ENCODE measurements around the gene EVA1C. TPM values are rescaled to one million over a fixed set of nuclear protein-coding genes. Genes with fewer than 3 reads are reported as not detected.
"Not testable (repeated sequence)": the region's sequence is repeated elsewhere in the genome, so short reads cannot be mapped to it uniquely, and the experiment has no call there.

The EVA1C gene
- total RNA-seq, 1 experiment from 2014 or later = not detected

- no peaks in the 10 kb centered on the region for H3K9me2 ChIP-seq (replicated peaks; ENCODE audit: insufficient read depth, low read length)
- no peaks in the 10 kb centered on the region for H3K36me3 ChIP-seq (ENCODE audit: insufficient read depth, low read length)
- H3K9ac ChIP-seq (ENCODE audit: low read length) = no peak overlapping the region
- no peaks in the 10 kb centered on the region for H3K4me1 ChIP-seq (ENCODE audit: low read length)
- H2AFZ ChIP-seq (ENCODE audit: low read length) = no peak overlapping the region
- DNase-seq = no peak
- H3K9me3 ChIP-seq (ENCODE audit: low read length) = no peaks in the 10 kb centered on the region
- H3K27ac ChIP-seq (ENCODE audit: low read length) = no peak overlapping the region
- no peak overlapping the region for H3K4me3 ChIP-seq (ENCODE audit: low read length)
- no peak overlapping the region for H3K4me2 ChIP-seq (ENCODE audit: low read depth, low read length, poor library complexity, severe bottlenecking)
- no peaks in the 10 kb centered on the region for H4K20me1 ChIP-seq (ENCODE audit: insufficient read depth, low read depth, low read length)
- no peaks in the 10 kb centered on the region for H3K79me2 ChIP-seq (ENCODE audit: low read length)
- H3K27me3 ChIP-seq (ENCODE audit: low read length) = no peaks in the 10 kb centered on the region
These were observed 111.0 kb downstream of the EVA1C start for GRCh38 chr21:32523463-32523862.

DNA sequence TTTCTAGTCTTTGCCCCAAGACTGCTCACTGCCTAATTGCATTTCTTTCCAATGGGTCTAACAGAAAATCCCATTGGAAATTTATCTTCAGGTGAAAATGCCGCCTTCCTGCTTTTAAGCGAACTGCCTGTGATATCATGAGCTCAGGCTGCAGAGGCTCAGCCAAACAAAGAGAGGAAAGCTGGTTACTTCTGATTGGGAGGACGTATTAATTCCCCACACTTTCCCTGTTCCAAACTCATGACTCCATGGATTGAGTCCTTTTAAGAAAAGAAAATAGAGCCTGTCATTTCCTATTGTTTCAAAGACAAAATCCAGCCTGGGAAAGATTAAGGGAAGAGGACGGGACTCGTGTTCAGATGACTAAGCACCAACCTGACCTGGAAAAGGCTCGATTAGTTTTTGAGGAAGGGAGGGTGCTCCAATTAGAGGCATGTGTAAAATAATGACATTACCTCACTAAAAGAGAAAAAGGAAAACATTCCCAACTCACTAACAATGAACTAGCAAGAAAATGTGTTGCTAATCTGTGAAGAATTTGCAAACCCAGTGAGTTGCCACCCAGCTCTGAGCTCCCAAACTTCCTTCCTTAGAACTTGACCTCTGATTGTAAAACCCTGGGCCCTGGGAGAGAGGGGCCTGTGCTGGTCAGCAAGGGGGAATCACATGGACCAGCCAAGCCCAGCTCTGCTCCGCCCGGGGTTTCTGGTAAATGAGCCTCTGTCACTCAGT, 111.6 kb downstream of the EVA1C start:
- H3K9ac ChIP-seq (ENCODE audit: low read length) = no peak overlapping the region
- H3K4me2 ChIP-seq (ENCODE audit: low read depth, low read length, poor library complexity, severe bottlenecking) = no peak overlapping the region
- H4K20me1 ChIP-seq (ENCODE audit: insufficient read depth, low read depth, low read length) = no peaks in the 10 kb centered on the region
- no peak overlapping the region for H3K4me3 ChIP-seq (ENCODE audit: low read length)
- no peaks in the 10 kb centered on the region for H3K9me3 ChIP-seq (ENCODE audit: low read length)
- no peaks in the 10 kb centered on the region for H3K79me2 ChIP-seq (ENCODE audit: low read length)
- no peaks in the 10 kb centered on the region for H3K36me3 ChIP-seq (ENCODE audit: insufficient read depth, low read length)
- no peak overlapping the region for H2AFZ ChIP-seq (ENCODE audit: low read length)
- H3K4me1 ChIP-seq (ENCODE audit: low read length) = no peaks in the 10 kb centered on the region
- H3K27me3 ChIP-seq (ENCODE audit: low read length) = no peaks in the 10 kb centered on the region
- no peak overlapping the region for H3K27ac ChIP-seq (ENCODE audit: low read length)
- DNase-seq = no peak
- no peaks in the 10 kb centered on the region for H3K9me2 ChIP-seq (replicated peaks; ENCODE audit: insufficient read depth, low read length)

DNA sequence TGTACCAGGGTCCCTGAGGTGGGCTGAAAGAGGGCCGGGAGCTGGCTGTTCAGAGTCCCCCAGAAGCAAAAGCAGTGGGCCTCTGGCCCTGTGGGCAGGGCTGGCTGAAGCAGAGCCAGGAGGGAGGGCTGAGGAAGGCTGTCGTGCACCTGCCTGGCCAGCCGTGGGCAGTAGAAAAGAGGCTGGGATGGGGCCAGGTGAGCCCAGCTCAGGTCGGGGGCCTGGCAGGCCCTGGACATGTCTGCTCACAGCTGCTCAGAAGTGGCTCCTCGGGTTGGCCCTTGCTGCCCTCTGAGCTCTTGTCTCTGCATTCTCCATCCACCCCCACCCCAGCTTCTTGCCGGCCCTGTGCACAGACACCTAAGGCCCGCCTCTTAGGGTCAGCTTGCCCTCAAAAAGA, 112.8 kb downstream of the EVA1C start:
- Histone ChIP-seq H2AFZ (ENCODE audit: low read length) (no peak overlapping the region), H3K79me2 (ENCODE audit: low read length) (no peaks in the 10 kb centered on the region), H4K20me1 (ENCODE audit: insufficient read depth, low read depth, low read length) (no peaks in the 10 kb centered on the region), H3K4me3 (ENCODE audit: low read length) (no peak overlapping the region), H3K27me3 (ENCODE audit: low read length) (no peaks in the 10 kb centered on the region), H3K9me2 (replicated peaks; ENCODE audit: insufficient read depth, low read length) (no peaks in the 10 kb centered on the region), H3K36me3 (ENCODE audit: insufficient read depth, low read length) (no peaks in the 10 kb centered on the region), H3K27ac (ENCODE audit: low read length) (no peak overlapping the region), H3K9ac (ENCODE audit: low read length) (no peak overlapping the region), H3K9me3 (ENCODE audit: low read length) (no peaks in the 10 kb centered on the region), H3K4me2 (ENCODE audit: low read depth, low read length, poor library complexity, severe bottlenecking) (no peak overlapping the region), H3K4me1 (ENCODE audit: low read length) (no peaks in the 10 kb centered on the region)
- no peak for DNase-seq

GRCh38 chr21:32529679-32530078, 117.2 kb downstream of the EVA1C start:
- Histone ChIP-seq H3K27me3 (ENCODE audit: low read length) (no peaks in the 10 kb centered on the region), H3K4me3 (ENCODE audit: low read length) (no peak overlapping the region), H3K36me3 (ENCODE audit: insufficient read depth, low read length) (no peaks in the 10 kb centered on the region), H3K9me2 (replicated peaks; ENCODE audit: insufficient read depth, low read length) (no peaks in the 10 kb centered on the region), H3K9me3 (ENCODE audit: low read length) (no peaks in the 10 kb centered on the region), H2AFZ (ENCODE audit: low read length) (no peak overlapping the region), H3K9ac (ENCODE audit: low read length) (no peak overlapping the region), H4K20me1 (ENCODE audit: insufficient read depth, low read depth, low read length) (no peaks in the 10 kb centered on the region), H3K4me2 (ENCODE audit: low read depth, low read length, poor library complexity, severe bottlenecking) (no peak overlapping the region), H3K79me2 (ENCODE audit: low read length) (no peaks in the 10 kb centered on the region), H3K27ac (ENCODE audit: low read length) (no peak overlapping the region), H3K4me1 (ENCODE audit: low read length) (no peaks in the 10 kb centered on the region)
- no peak for DNase-seq

DNA sequence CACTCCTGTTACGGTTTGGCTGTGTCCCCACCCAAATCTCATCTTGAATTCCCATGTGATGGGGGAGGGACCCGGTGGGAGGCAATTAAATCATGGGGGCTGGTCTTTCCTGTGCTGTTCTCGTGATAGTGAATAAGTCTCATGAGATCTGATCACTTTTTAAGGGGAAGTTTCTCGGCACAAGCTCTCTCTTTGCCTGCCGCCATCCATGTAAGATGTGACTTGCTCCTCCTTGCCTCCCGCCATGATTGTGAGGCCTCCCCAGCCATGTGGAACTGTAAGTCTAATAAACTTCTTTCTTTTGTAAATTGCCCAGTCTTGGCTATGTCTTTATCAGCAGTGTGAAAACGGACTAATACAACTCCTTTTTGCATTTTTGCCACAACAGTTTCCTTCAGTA, 118.3 kb downstream of the EVA1C start:
- H3K4me2 ChIP-seq (ENCODE audit: low read depth, low read length, poor library complexity, severe bottlenecking); DNase-seq; H3K27ac ChIP-seq (ENCODE audit: low read length): not testable (repeated sequence)

DNA sequence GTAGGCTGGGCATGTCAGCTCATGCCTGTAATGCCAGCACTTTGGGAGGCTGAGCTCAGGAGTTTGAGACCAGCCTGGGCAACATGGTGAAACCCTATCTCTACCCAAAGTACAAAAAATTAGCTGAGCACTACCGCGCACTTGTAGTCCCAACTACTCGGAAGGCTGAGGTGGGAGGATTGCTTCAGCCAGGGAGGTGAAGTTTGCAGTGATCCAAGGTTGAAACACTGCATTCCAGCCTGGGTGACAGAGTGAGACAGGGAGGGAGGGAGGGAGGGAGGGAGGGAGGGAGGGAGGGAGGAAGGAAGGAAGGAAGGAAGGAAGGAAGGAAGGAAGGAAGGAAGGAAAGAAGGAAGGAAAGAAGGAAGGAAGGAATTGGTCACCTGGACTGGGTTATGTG, 119.1 kb downstream of the EVA1C start:
- H3K27me3 ChIP-seq (ENCODE audit: low read length); H3K9me2 ChIP-seq (replicated peaks; ENCODE audit: insufficient read depth, low read length); H3K4me2 ChIP-seq (ENCODE audit: low read depth, low read length, poor library complexity, severe bottlenecking); H3K9ac ChIP-seq (ENCODE audit: low read length); H3K9me3 ChIP-seq (ENCODE audit: low read length); DNase-seq; H4K20me1 ChIP-seq (ENCODE audit: insufficient read depth, low read depth, low read length); H3K36me3 ChIP-seq (ENCODE audit: insufficient read depth, low read length); H2AFZ ChIP-seq (ENCODE audit: low read length); H3K27ac ChIP-seq (ENCODE audit: low read length); H3K4me3 ChIP-seq (ENCODE audit: low read length); H3K79me2 ChIP-seq (ENCODE audit: low read length); H3K4me1 ChIP-seq (ENCODE audit: low read length): not testable (repeated sequence)

More for the DNA sequence above, 118.3 kb downstream of the EVA1C start:
- not testable (repeated sequence) for H3K4me3 ChIP-seq (ENCODE audit: low read length); H3K27me3 ChIP-seq (ENCODE audit: low read length); H2AFZ ChIP-seq (ENCODE audit: low read length); H3K36me3 ChIP-seq (ENCODE audit: insufficient read depth, low read length); H3K79me2 ChIP-seq (ENCODE audit: low read length); H3K9ac ChIP-seq (ENCODE audit: low read length); H3K4me1 ChIP-seq (ENCODE audit: low read length); H4K20me1 ChIP-seq (ENCODE audit: insufficient read depth, low read depth, low read length); H3K9me3 ChIP-seq (ENCODE audit: low read length); H3K9me2 ChIP-seq (replicated peaks; ENCODE audit: insufficient read depth, low read length)

GRCh38 chr21:32532636-32533035, 120.1 kb downstream of the EVA1C start:
- H4K20me1 ChIP-seq (ENCODE audit: insufficient read depth, low read depth, low read length) = no peaks in the 10 kb centered on the region
- H2AFZ ChIP-seq (ENCODE audit: low read length) = no peak overlapping the region
- H3K36me3 ChIP-seq (ENCODE audit: insufficient read depth, low read length) = no peaks in the 10 kb centered on the region
- no peaks in the 10 kb centered on the region for H3K9me2 ChIP-seq (replicated peaks; ENCODE audit: insufficient read depth, low read length)
- H3K4me1 ChIP-seq (ENCODE audit: low read length) = no peaks in the 10 kb centered on the region
- H3K79me2 ChIP-seq (ENCODE audit: low read length) = no peaks in the 10 kb centered on the region
- no peak overlapping the region for H3K4me3 ChIP-seq (ENCODE audit: low read length)
- H3K4me2 ChIP-seq (ENCODE audit: low read depth, low read length, poor library complexity, severe bottlenecking) = no peak overlapping the region
- DNase-seq = no peak
- H3K9me3 ChIP-seq (ENCODE audit: low read length) = no peaks in the 10 kb centered on the region
- H3K27me3 ChIP-seq (ENCODE audit: low read length) = no peaks in the 10 kb centered on the region
- no peak overlapping the region for H3K9ac ChIP-seq (ENCODE audit: low read length)
- H3K27ac ChIP-seq (ENCODE audit: low read length) = no peak overlapping the region

GRCh38 chr21:32533053-32533452, 120.5 kb downstream of the EVA1C start:
- no peaks in the 10 kb centered on the region for H3K9me2 ChIP-seq (replicated peaks; ENCODE audit: insufficient read depth, low read length)
- no peaks in the 10 kb centered on the region for H4K20me1 ChIP-seq (ENCODE audit: insufficient read depth, low read depth, low read length)
- H3K27me3 ChIP-seq (ENCODE audit: low read length) = no peaks in the 10 kb centered on the region
- no peak overlapping the region for H3K4me2 ChIP-seq (ENCODE audit: low read depth, low read length, poor library complexity, severe bottlenecking)
- H3K36me3 ChIP-seq (ENCODE audit: insufficient read depth, low read length) = no peaks in the 10 kb centered on the region
- H3K9me3 ChIP-seq (ENCODE audit: low read length) = no peaks in the 10 kb centered on the region
- no peak overlapping the region for H3K27ac ChIP-seq (ENCODE audit: low read length)
- no peak overlapping the region for H3K4me3 ChIP-seq (ENCODE audit: low read length)
- no peaks in the 10 kb centered on the region for H3K4me1 ChIP-seq (ENCODE audit: low read length)
- H3K9ac ChIP-seq (ENCODE audit: low read length) = no peak overlapping the region
- no peak overlapping the region for H2AFZ ChIP-seq (ENCODE audit: low read length)
- DNase-seq = no peak
- no peaks in the 10 kb centered on the region for H3K79me2 ChIP-seq (ENCODE audit: low read length)

All from Karpas-422 (cell line).